ENCODE results near the gene AGO3. TPM values are rescaled to one million over a fixed set of nuclear protein-coding genes. Genes with fewer than 3 reads are reported as not detected.

AGO3 gene
- polyA plus RNA-seq, 1 donor: 9.9 TPM

GRCh38 chr1:36107394-36107793, 176.5 kb downstream of the AGO3 start:
- no peak for DNase-seq
- no peaks in the 10 kb centered on the region for H3K4me1 ChIP-seq (ENCODE audit: control insufficient read depth, insufficient read depth, low read length)
- H3K27ac ChIP-seq (ENCODE audit: low read length): no peak overlapping the region
- no CpG with 5 or more reads among the region's 9 CpGs for WGBS (ENCODE audit: insufficient coverage, low lambda C conversion rate)
- no peaks in the 10 kb centered on the region for H3K9me3 ChIP-seq (ENCODE audit: control insufficient read depth, low read depth, low read length)
- H3K36me3 ChIP-seq (ENCODE audit: control insufficient read depth, insufficient read depth, low read length): no peaks in the 10 kb centered on the region
- H3K27me3 ChIP-seq (ENCODE audit: control insufficient read depth, insufficient read depth, low read length): no peaks in the 10 kb centered on the region
- no peak overlapping the region for H3K4me3 ChIP-seq (ENCODE audit: low read length)

- Histone ChIP-seq H3K27me3 (ENCODE audit: control insufficient read depth, insufficient read depth, low read length) (no peaks in the 10 kb centered on the region), H3K4me3 (ENCODE audit: low read length) (no peak overlapping the region), H3K36me3 (ENCODE audit: control insufficient read depth, insufficient read depth, low read length) (no peaks in the 10 kb centered on the region), H3K27ac (ENCODE audit: low read length) (no peak overlapping the region), H3K4me1 (ENCODE audit: control insufficient read depth, insufficient read depth, low read length) (no peaks in the 10 kb centered on the region), H3K9me3 (ENCODE audit: control insufficient read depth, low read depth, low read length) (no peaks in the 10 kb centered on the region)
- DNase-seq: no peak
- no CpG with 5 or more reads among the region's 14 CpGs for WGBS (ENCODE audit: insufficient coverage, low lambda C conversion rate)
These were observed 177.4 kb downstream of the AGO3 start for GRCh38 chr1:36108314-36108713.

GRCh38 chr1:36109041-36109679, 178.3 kb downstream of the AGO3 start:
- WGBS (ENCODE audit: insufficient coverage, low lambda C conversion rate): no CpG with 5 or more reads among the region's 11 CpGs
- no peak for DNase-seq
- Histone ChIP-seq H3K27me3 (ENCODE audit: control insufficient read depth, insufficient read depth, low read length) (no peaks in the 10 kb centered on the region), H3K9me3 (ENCODE audit: control insufficient read depth, low read depth, low read length) (no peaks in the 10 kb centered on the region), H3K4me3 (ENCODE audit: low read length) (no peak overlapping the region), H3K4me1 (ENCODE audit: control insufficient read depth, insufficient read depth, low read length) (no peaks in the 10 kb centered on the region), H3K27ac (ENCODE audit: low read length) (no peak overlapping the region), H3K36me3 (ENCODE audit: control insufficient read depth, insufficient read depth, low read length) (no peaks in the 10 kb centered on the region)

GRCh38 chr1:36111151-36111550, 180.2 kb downstream of the AGO3 start:
- DNase-seq: no peak
- H3K27me3 ChIP-seq (ENCODE audit: control insufficient read depth, insufficient read depth, low read length): no peaks in the 10 kb centered on the region
- no peaks in the 10 kb centered on the region for H3K9me3 ChIP-seq (ENCODE audit: control insufficient read depth, low read depth, low read length)
- no peaks in the 10 kb centered on the region for H3K4me1 ChIP-seq (ENCODE audit: control insufficient read depth, insufficient read depth, low read length)
- no peaks in the 10 kb centered on the region for H3K36me3 ChIP-seq (ENCODE audit: control insufficient read depth, insufficient read depth, low read length)
- WGBS (ENCODE audit: insufficient coverage, low lambda C conversion rate): no CpG with 5 or more reads among the region's 4 CpGs
- no peak overlapping the region for H3K4me3 ChIP-seq (ENCODE audit: low read length)
- H3K27ac ChIP-seq (ENCODE audit: low read length): no peak overlapping the region

- DNase-seq: no peak
- H3K27ac ChIP-seq (ENCODE audit: low read length): no peak overlapping the region
- no peaks in the 10 kb centered on the region for H3K27me3 ChIP-seq (ENCODE audit: control insufficient read depth, insufficient read depth, low read length)
- H3K36me3 ChIP-seq (ENCODE audit: control insufficient read depth, insufficient read depth, low read length): no peaks in the 10 kb centered on the region
- no peaks in the 10 kb centered on the region for H3K9me3 ChIP-seq (ENCODE audit: control insufficient read depth, low read depth, low read length)
- no peaks in the 10 kb centered on the region for H3K4me1 ChIP-seq (ENCODE audit: control insufficient read depth, insufficient read depth, low read length)
- no peak overlapping the region for H3K4me3 ChIP-seq (ENCODE audit: low read length)
- whole genome bisulfite sequencing (ENCODE audit: insufficient coverage, low lambda C conversion rate): 100% methylated on average over 1 of the region's 9 CpGs
These were observed 181.9 kb downstream of the AGO3 start for GRCh38 chr1:36112823-36113222.

GRCh38 chr1:36114371-36114770, 183.5 kb downstream of the AGO3 start:
- H3K27me3 ChIP-seq (ENCODE audit: control insufficient read depth, insufficient read depth, low read length): no peaks in the 10 kb centered on the region
- H3K4me1 ChIP-seq (ENCODE audit: control insufficient read depth, insufficient read depth, low read length): no peaks in the 10 kb centered on the region
- no peak for DNase-seq
- no peaks in the 10 kb centered on the region for H3K9me3 ChIP-seq (ENCODE audit: control insufficient read depth, low read depth, low read length)
- no peak overlapping the region for H3K27ac ChIP-seq (ENCODE audit: low read length)
- H3K4me3 ChIP-seq (ENCODE audit: low read length): no peak overlapping the region
- WGBS (ENCODE audit: insufficient coverage, low lambda C conversion rate): no CpG with 5 or more reads among the region's 5 CpGs
- no peaks in the 10 kb centered on the region for H3K36me3 ChIP-seq (ENCODE audit: control insufficient read depth, insufficient read depth, low read length)

- no CpG with 5 or more reads among the region's 18 CpGs for WGBS (ENCODE audit: insufficient coverage, low lambda C conversion rate)
- Histone ChIP-seq H3K27me3 (ENCODE audit: control insufficient read depth, insufficient read depth, low read length) (no peaks in the 10 kb centered on the region), H3K4me3 (ENCODE audit: low read length) (no peak overlapping the region), H3K27ac (ENCODE audit: low read length) (no peak overlapping the region), H3K36me3 (ENCODE audit: control insufficient read depth, insufficient read depth, low read length) (no peaks in the 10 kb centered on the region), H3K4me1 (ENCODE audit: control insufficient read depth, insufficient read depth, low read length) (no peaks in the 10 kb centered on the region), H3K9me3 (ENCODE audit: control insufficient read depth, low read depth, low read length) (no peaks in the 10 kb centered on the region)
- no peak for DNase-seq
These were observed 184.3 kb downstream of the AGO3 start for GRCh38 chr1:36115200-36115669.

GRCh38 chr1:36115931-36116330, 185.0 kb downstream of the AGO3 start:
- no peaks in the 10 kb centered on the region for H3K36me3 ChIP-seq (ENCODE audit: control insufficient read depth, insufficient read depth, low read length)
- no peak for DNase-seq
- H3K4me1 ChIP-seq (ENCODE audit: control insufficient read depth, insufficient read depth, low read length): no peaks in the 10 kb centered on the region
- H3K27ac ChIP-seq (ENCODE audit: low read length): no peak overlapping the region
- WGBS (ENCODE audit: insufficient coverage, low lambda C conversion rate): no CpG with 5 or more reads among the region's 5 CpGs
- no peaks in the 10 kb centered on the region for H3K27me3 ChIP-seq (ENCODE audit: control insufficient read depth, insufficient read depth, low read length)
- H3K9me3 ChIP-seq (ENCODE audit: control insufficient read depth, low read depth, low read length): no peaks in the 10 kb centered on the region
- no peak overlapping the region for H3K4me3 ChIP-seq (ENCODE audit: low read length)

- no peaks in the 10 kb centered on the region for H3K4me1 ChIP-seq (ENCODE audit: control insufficient read depth, insufficient read depth, low read length)
- no peaks in the 10 kb centered on the region for H3K9me3 ChIP-seq (ENCODE audit: control insufficient read depth, low read depth, low read length)
- H3K4me3 ChIP-seq (ENCODE audit: low read length): no peak overlapping the region
- no peak for DNase-seq
- WGBS (ENCODE audit: insufficient coverage, low lambda C conversion rate): no CpG with 5 or more reads among the region's 5 CpGs
- H3K27ac ChIP-seq (ENCODE audit: low read length): no peak overlapping the region
- H3K27me3 ChIP-seq (ENCODE audit: control insufficient read depth, insufficient read depth, low read length): no peaks in the 10 kb centered on the region
- no peaks in the 10 kb centered on the region for H3K36me3 ChIP-seq (ENCODE audit: control insufficient read depth, insufficient read depth, low read length)
These were observed 186.0 kb downstream of the AGO3 start for GRCh38 chr1:36116901-36117300.

- Histone ChIP-seq H3K4me3 (ENCODE audit: low read length) (no peak overlapping the region), H3K27me3 (ENCODE audit: control insufficient read depth, insufficient read depth, low read length) (peaks cover 15% of the 10 kb centered on the region), H3K27ac (ENCODE audit: low read length) (no peak overlapping the region), H3K9me3 (ENCODE audit: control insufficient read depth, low read depth, low read length) (no peaks in the 10 kb centered on the region), H3K36me3 (ENCODE audit: control insufficient read depth, insufficient read depth, low read length) (no peaks in the 10 kb centered on the region), H3K4me1 (ENCODE audit: control insufficient read depth, insufficient read depth, low read length) (no peaks in the 10 kb centered on the region)
- no peak for DNase-seq
- WGBS (ENCODE audit: insufficient coverage, low lambda C conversion rate): no CpG with 5 or more reads among the region's 10 CpGs
These were observed 187.7 kb downstream of the AGO3 start for GRCh38 chr1:36118447-36119204.

All from large intestine (tissue), 3 donors.